GM12878 (cell line): ENCODE results near the gene OGFOD2. TPM values are rescaled to one million over a fixed set of nuclear protein-coding genes. Genes with fewer than 3 reads are reported as not detected.

Experiments used
- ATAC-seq: fragments of 200-7000 bp; cut with Tn5 transposase; 3 replicates; pipeline ENCODE4 v1.9.1; 2020; ENCODE audit warnings: mild to moderate bottlenecking, moderate library complexity
- BruUV-seq: library from RNA; stranded (reverse); fragments of 400-500 nt; replicated peaks from 2 replicates; lab custom pipeline; 2021; lab: Mats Ljungman, UMichigan
- CTCF ChIA-PET: fragments of 300-600 bp; sonication (Branson Sonifier 250); formaldehyde crosslinking; extraction: SDS; loops from one replicate; lab custom pipeline; 2021; ENCODE audit warnings: inconsistent platforms; lab: Yijun Ruan, JAX
- POLR2A ChIA-PET: fragments of 350-600 bp; formaldehyde crosslinking; extraction: SDS; loops from one replicate; lab custom pipeline; 2021; ENCODE audit warnings: inconsistent platforms; lab: Charles Lee
- RAD21 ChIA-PET: fragments of 300-600 bp; sonication (Branson Sonifier 250); formaldehyde crosslinking; loops from one replicate; lab custom pipeline; 2023; ENCODE audit warnings: antibody characterized with exemption; ENCODE audit not compliant: unreplicated experiment; lab: Charles Lee
- SMC1A ChIA-PET: fragments of 300-600 bp; sonication (Branson Sonifier 250); formaldehyde crosslinking; loops from one replicate; lab custom pipeline; 2023; ENCODE audit not compliant: unreplicated experiment, uncharacterized antibody; lab: Charles Lee
- DNase-seq: peaks from one replicate; pipeline ENCODE4 v3.0.0-alpha.2; 2011; ENCODE audit warnings: low read depth, low spot score
- FAIRE-seq: peaks from 3 replicates; lab custom pipeline; 2011; peaks lifted over from hg19 to GRCh38; lab: Jason Lieb, UNC
- H2AFZ ChIP-seq: 2 replicates; pipeline ENCODE4 v1.6.0; 2011; ENCODE audit warnings: low read depth, low read length, control low read depth; ENCODE audit not compliant: control insufficient read depth
- H3K27ac ChIP-seq: 2 replicates; pipeline ENCODE4 v1.5.1; 2011; ENCODE audit warnings: control low read depth; ENCODE audit not compliant: control insufficient read depth, insufficient read depth
- H3K27me3 ChIP-seq, 2 experiments: replicated peaks in 1 of 2; 2 replicates each; pipeline versions ENCODE4 v1.6.0 to v1.6.1; 2011; ENCODE audit warnings: low read length in 1 of 2; ENCODE audit not compliant: control insufficient read depth in 2 of 2, insufficient read depth in 2 of 2
- H3K36me3 ChIP-seq, 2 experiments: 2 replicates each; pipeline ENCODE4 v1.5.1; 2011; ENCODE audit warnings: low read length in 1 of 2; ENCODE audit not compliant: control insufficient read depth in 2 of 2, insufficient read depth in 2 of 2
- H3K4me1 ChIP-seq: 2 replicates; pipeline ENCODE4 v1.6.1; 2011; ENCODE audit warnings: mild to moderate bottlenecking, low read length, moderate library complexity, mixed read lengths; ENCODE audit not compliant: control insufficient read depth, insufficient read depth
- H3K4me2 ChIP-seq: 2 replicates; pipeline ENCODE4 v1.6.0; 2011; ENCODE audit warnings: control low read depth; ENCODE audit not compliant: control insufficient read depth, insufficient read depth
- H3K4me3 ChIP-seq: fragments of 200-600 bp; sonication (generic); 2 replicates; pipeline ENCODE4 v1.5.1; 2016
- H3K79me2 ChIP-seq: 2 replicates; pipeline ENCODE4 v1.6.0; 2011; ENCODE audit warnings: low read length; ENCODE audit not compliant: control insufficient read depth, insufficient read depth
- H3K9ac ChIP-seq: 2 replicates; pipeline ENCODE4 v1.8.0; 2011; ENCODE audit warnings: low read length, control low read depth, mixed read lengths; ENCODE audit not compliant: control insufficient read depth, insufficient read depth
- H3K9me3 ChIP-seq: replicated peaks from 3 replicates; pipeline ENCODE4 v1.5.1; 2011; ENCODE audit warnings: mild to moderate bottlenecking, low read length; ENCODE audit not compliant: control insufficient read depth, insufficient read depth
- H4K20me1 ChIP-seq: 2 replicates; pipeline ENCODE4 v1.6.0; 2011; ENCODE audit not compliant: control insufficient read depth, insufficient read depth
- RAD51 ChIP-seq: fragments of 450-650 bp; IDR thresholded peaks from 2 replicates; pipeline ENCODE4 v1.6.1; 2016; ENCODE audit warnings: moderate library complexity, mild to moderate bottlenecking, inconsistent platforms
- RUNX3 ChIP-seq: IDR thresholded peaks from 2 replicates; pipeline ENCODE4 v1.6.1; 2012; ENCODE audit warnings: low read length, inconsistent platforms
- WGBS: methylation state at CpG from one replicate; pipeline ENCODE4 v1.1.6; 2016; ENCODE audit warnings: low lambda C conversion rate; ENCODE audit not compliant: insufficient replicate concordance, insufficient coverage; ENCODE audit errors: missing lambda C conversion rate; 5-methylcytosine and 5-hydroxymethylcytosine counted together
- in situ Hi-C: fragments of 300-500 bp; cut with MboI; formaldehyde crosslinking; loops from 9 replicates; pipeline ENCODE4 v1.14.3; 2018; ENCODE audit warnings: mixed read lengths
- intact Hi-C: fragments of 100-400 bp; cut with micrococcal nuclease; formaldehyde crosslinking; loops from one replicate; pipeline ENCODE4 v1.14.2; 2022; ENCODE audit not compliant: unreplicated experiment
- polyA plus RNA-seq, 11 experiments: library from polyadenylated mRNA; depleted of rRNA in 4 of 11; unstranded in 6 of 11; stranded (reverse) in 5 of 11; fragments of >200 nt; fragmentation: Nextera tagmentation in 4 of 11; fragmentation: Illumina TruSeq in 1 of 11; extraction: Ambion mirVana in 4 of 11; extraction: Trizol in 1 of 11; gene quantifications; 1 replicate in 1 of 11; 2 replicates in 10 of 11; pipeline versions ENCODE4 v1.2.1 to v1.2.3, GENCODE V29; 2011 to 2016; ENCODE audit warnings: inconsistent platforms in 2 of 11, missing spikeins in 2 of 11, low read depth in 1 of 11
- total RNA-seq, 4 experiments: library from RNA; depleted of rRNA in 3 of 4; stranded (reverse); fragments of >200 nt in 3 of 4; fragmentation: Illumina TruSeq in 1 of 4; extraction: Trizol in 1 of 4; gene quantifications; 2 replicates each; pipeline versions ENCODE4 v1.2.1 to v1.2.3, GENCODE V29; 2013 to 2021
- TF ChIP-seq, protein P1 (sequence below): IDR thresholded peaks from 2 replicates; pipeline ENCODE4 v1.6.1; 2012; ENCODE audit warnings: mild to moderate bottlenecking, low read depth, low read length
- TF ChIP-seq, protein P2 (sequence below): fragments of 450-650 bp; IDR thresholded peaks from 2 replicates; pipeline ENCODE4 v1.6.1; 2017; ENCODE audit warnings: mild to moderate bottlenecking, moderate library complexity

The OGFOD2 gene
- total and polyA plus RNA-seq, 10 of the 15 experiments (the other 5 are each of a cell fraction or from before 2014, with no cell fraction given): 0.93 to 29.2 (median 16.3) TPM

DNA sequence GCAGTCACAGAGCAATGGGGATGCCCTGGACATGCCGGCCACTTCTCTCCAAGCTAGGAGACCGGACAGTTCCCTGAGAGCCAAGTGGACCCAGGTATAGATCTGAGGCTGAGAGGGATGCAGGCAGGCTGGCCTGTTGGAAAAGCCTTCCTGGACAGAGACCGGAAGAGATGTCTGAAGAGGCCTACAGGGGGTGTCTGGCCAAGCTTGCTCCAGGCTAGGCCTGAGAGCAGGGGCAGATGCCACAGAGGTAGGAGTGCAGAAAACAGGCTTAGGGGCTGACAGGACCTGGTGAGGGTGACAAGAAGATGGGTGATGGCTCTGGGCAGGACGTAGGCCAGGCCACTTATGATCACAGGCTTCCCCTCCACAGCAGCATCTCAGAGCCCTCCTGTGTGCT, 35.6 kb downstream of the OGFOD2 start:
- TF ChIP-seq RAD51 (no peak), RUNX3 (no peak)
- TF ChIP-seq, protein P1, sequence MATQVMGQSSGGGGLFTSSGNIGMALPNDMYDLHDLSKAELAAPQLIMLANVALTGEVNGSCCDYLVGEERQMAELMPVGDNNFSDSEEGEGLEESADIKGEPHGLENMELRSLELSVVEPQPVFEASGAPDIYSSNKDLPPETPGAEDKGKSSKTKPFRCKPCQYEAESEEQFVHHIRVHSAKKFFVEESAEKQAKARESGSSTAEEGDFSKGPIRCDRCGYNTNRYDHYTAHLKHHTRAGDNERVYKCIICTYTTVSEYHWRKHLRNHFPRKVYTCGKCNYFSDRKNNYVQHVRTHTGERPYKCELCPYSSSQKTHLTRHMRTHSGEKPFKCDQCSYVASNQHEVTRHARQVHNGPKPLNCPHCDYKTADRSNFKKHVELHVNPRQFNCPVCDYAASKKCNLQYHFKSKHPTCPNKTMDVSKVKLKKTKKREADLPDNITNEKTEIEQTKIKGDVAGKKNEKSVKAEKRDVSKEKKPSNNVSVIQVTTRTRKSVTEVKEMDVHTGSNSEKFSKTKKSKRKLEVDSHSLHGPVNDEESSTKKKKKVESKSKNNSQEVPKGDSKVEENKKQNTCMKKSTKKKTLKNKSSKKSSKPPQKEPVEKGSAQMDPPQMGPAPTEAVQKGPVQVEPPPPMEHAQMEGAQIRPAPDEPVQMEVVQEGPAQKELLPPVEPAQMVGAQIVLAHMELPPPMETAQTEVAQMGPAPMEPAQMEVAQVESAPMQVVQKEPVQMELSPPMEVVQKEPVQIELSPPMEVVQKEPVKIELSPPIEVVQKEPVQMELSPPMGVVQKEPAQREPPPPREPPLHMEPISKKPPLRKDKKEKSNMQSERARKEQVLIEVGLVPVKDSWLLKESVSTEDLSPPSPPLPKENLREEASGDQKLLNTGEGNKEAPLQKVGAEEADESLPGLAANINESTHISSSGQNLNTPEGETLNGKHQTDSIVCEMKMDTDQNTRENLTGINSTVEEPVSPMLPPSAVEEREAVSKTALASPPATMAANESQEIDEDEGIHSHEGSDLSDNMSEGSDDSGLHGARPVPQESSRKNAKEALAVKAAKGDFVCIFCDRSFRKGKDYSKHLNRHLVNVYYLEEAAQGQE: no peak
- TF ChIP-seq, protein P2, sequence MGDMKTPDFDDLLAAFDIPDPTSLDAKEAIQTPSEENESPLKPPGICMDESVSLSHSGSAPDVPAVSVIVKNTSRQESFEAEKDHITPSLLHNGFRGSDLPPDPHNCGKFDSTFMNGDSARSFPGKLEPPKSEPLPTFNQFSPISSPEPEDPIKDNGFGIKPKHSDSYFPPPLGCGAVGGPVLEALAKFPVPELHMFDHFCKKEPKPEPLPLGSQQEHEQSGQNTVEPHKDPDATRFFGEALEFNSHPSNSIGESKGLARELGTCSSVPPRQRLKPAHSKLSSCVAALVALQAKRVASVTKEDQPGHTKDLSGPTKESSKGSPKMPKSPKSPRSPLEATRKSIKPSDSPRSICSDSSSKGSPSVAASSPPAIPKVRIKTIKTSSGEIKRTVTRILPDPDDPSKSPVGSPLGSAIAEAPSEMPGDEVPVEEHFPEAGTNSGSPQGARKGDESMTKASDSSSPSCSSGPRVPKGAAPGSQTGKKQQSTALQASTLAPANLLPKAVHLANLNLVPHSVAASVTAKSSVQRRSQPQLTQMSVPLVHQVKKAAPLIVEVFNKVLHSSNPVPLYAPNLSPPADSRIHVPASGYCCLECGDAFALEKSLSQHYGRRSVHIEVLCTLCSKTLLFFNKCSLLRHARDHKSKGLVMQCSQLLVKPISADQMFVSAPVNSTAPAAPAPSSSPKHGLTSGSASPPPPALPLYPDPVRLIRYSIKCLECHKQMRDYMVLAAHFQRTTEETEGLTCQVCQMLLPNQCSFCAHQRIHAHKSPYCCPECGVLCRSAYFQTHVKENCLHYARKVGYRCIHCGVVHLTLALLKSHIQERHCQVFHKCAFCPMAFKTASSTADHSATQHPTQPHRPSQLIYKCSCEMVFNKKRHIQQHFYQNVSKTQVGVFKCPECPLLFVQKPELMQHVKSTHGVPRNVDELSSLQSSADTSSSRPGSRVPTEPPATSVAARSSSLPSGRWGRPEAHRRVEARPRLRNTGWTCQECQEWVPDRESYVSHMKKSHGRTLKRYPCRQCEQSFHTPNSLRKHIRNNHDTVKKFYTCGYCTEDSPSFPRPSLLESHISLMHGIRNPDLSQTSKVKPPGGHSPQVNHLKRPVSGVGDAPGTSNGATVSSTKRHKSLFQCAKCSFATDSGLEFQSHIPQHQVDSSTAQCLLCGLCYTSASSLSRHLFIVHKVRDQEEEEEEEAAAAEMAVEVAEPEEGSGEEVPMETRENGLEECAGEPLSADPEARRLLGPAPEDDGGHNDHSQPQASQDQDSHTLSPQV: no peak
- Histone ChIP-seq H3K9me3 (no peaks in the 10 kb centered on the region), H3K79me2 (no peaks in the 10 kb centered on the region), H3K4me2 (no peak overlapping the region), H2AFZ (no peak overlapping the region), H3K27me3 (peaks cover 0 to 3% of the 10 kb centered on the region in 2 experiments; a peak in 3 of 4 replicates), H4K20me1 (no peaks in the 10 kb centered on the region), H3K9ac (no peak overlapping the region), H3K4me3 (no peak overlapping the region), H3K4me1 (no peaks in the 10 kb centered on the region), H3K36me3 (no peaks in the 10 kb centered on the region), H3K27ac (no peak overlapping the region)
- no peak for FAIRE-seq
- SMC1A ChIA-PET: no interaction called here
- in situ Hi-C loops (no loop called here), intact Hi-C loops (no loop called here)
- no peak for DNase-seq
- 31% methylated on average over 4 of the region's 4 CpGs for WGBS
- POLR2A ChIA-PET: interaction anchor here (0.5 kb wide), 1 partner anchor 68 kb away, joined by 5 read pairs; no protein-coding TSS in a partner anchor
- CTCF ChIA-PET: no interaction called here
- RAD21 ChIA-PET: no interaction called here
- BruUV-seq: no TSS peak
- ATAC-seq: no peak
